Glutamatergic neuron (in vitro differentiated cells): Measurements from ENCODE around the gene TRPM8. TPM values are rescaled to one million over a fixed set of nuclear protein-coding genes. Genes with fewer than 3 reads are reported as not detected.

Source experiments
- DNase-seq: peaks from one replicate; pipeline ENCODE4 v3.0.0; 2022
- H3K27ac Mint-ChIP-seq: one replicate; pipeline ENCODE4 v1.8.0; 2020; ENCODE audit warnings: mild to moderate bottlenecking, mixed read lengths, inconsistent platforms; ENCODE audit not compliant: unreplicated experiment
- H3K27me3 Mint-ChIP-seq: one replicate; pipeline ENCODE4 v1.8.0; 2020; ENCODE audit warnings: mild to moderate bottlenecking, moderate library complexity, mixed read lengths, inconsistent platforms; ENCODE audit not compliant: unreplicated experiment
- H3K36me3 Mint-ChIP-seq: one replicate; pipeline ENCODE4 v1.8.0; 2020; ENCODE audit warnings: mild to moderate bottlenecking, mixed read lengths, inconsistent platforms; ENCODE audit not compliant: unreplicated experiment
- H3K4me1 Mint-ChIP-seq: one replicate; pipeline ENCODE4 v1.8.0; 2020; ENCODE audit warnings: mild to moderate bottlenecking, low read depth, mixed read lengths, inconsistent platforms; ENCODE audit not compliant: unreplicated experiment
- H3K4me3 Mint-ChIP-seq: one replicate; pipeline ENCODE4 v1.8.0; 2020; ENCODE audit warnings: mild to moderate bottlenecking, mixed read lengths, inconsistent platforms; ENCODE audit not compliant: unreplicated experiment
- H3K9me3 Mint-ChIP-seq: one replicate; pipeline ENCODE4 v1.8.0; 2020; ENCODE audit warnings: mild to moderate bottlenecking, moderate library complexity, mixed read lengths, inconsistent platforms; ENCODE audit not compliant: unreplicated experiment
- CTCF ChIP-seq: fragments of 200-600 bp; sonication (generic); IDR thresholded peaks from one replicate; pipeline ENCODE4 v1.5.0; 2021; ENCODE audit not compliant: partially characterized antibody, unreplicated experiment
- total RNA-seq: library from RNA; stranded (reverse); fragmentation: NEBNext Ultra II Directional; extraction: Animal tissue kit (Norgen Biotek cat#: 25700); gene quantifications from one replicate; pipeline ENCODE4 v1.2.1, GENCODE V29; 2021; ENCODE audit not compliant: unreplicated experiment

The TRPM8 gene
- total RNA-seq, 1 donor from 2014 or later, result not detected

GRCh38 chr2:233974530-233975071 is 57.4 kb downstream of the TRPM8 start:
- peaks cover 8% of the 10 kb centered on the region for H3K36me3 Mint-ChIP-seq
- peaks cover 6% of the 10 kb centered on the region for H3K9me3 Mint-ChIP-seq
- no peak overlapping the region for H3K4me3 Mint-ChIP-seq
- no peaks in the 10 kb centered on the region for H3K27me3 Mint-ChIP-seq
- TF ChIP-seq CTCF, result no peak
- H3K27ac Mint-ChIP-seq, result no peak overlapping the region
- H3K4me1 Mint-ChIP-seq, result peaks cover 5% of the 10 kb centered on the region
- DNase-seq, result no peak

- TF ChIP-seq CTCF, result no peak
- Mint-ChIP-seq H3K4me3 (no peak overlapping the region), H3K9me3 (peaks cover 6% of the 10 kb centered on the region), H3K27me3 (peaks cover under 1% of the 10 kb centered on the region), H3K4me1 (peaks cover 7% of the 10 kb centered on the region), H3K27ac (no peak overlapping the region), H3K36me3 (peaks cover 6% of the 10 kb centered on the region)
- DNase-seq, result no peak
Measured at GRCh38 chr2:233976087-233976486, 58.9 kb downstream of the TRPM8 start.

- Mint-ChIP-seq H3K4me1 (peaks cover 12% of the 10 kb centered on the region), H3K9me3 (peaks cover 5% of the 10 kb centered on the region), H3K4me3 (no peak overlapping the region), H3K36me3 (no peaks in the 10 kb centered on the region), H3K27ac (no peak overlapping the region), H3K27me3 (peaks cover 3% of the 10 kb centered on the region)
- TF ChIP-seq CTCF, result peak; percentile 16
- DNase-seq, result no peak
Measured at GRCh38 chr2:233976690-233977294, 59.6 kb downstream of the TRPM8 start.

GRCh38 chr2:233977296-233977837 is 60.2 kb downstream of the TRPM8 start:
- no peak overlapping the region for H3K27ac Mint-ChIP-seq
- H3K4me1 Mint-ChIP-seq, result peaks cover 12% of the 10 kb centered on the region
- no peak overlapping the region for H3K4me3 Mint-ChIP-seq
- DNase-seq, result no peak
- H3K27me3 Mint-ChIP-seq, result peaks cover 3% of the 10 kb centered on the region
- no peak for TF ChIP-seq CTCF
- peaks cover 5% of the 10 kb centered on the region for H3K9me3 Mint-ChIP-seq
- H3K36me3 Mint-ChIP-seq, result no peaks in the 10 kb centered on the region

GRCh38 chr2:233979748-233980147 is 62.6 kb downstream of the TRPM8 start:
- no peak for TF ChIP-seq CTCF
- H3K4me1 Mint-ChIP-seq, result peaks cover 12% of the 10 kb centered on the region
- peaks cover 13% of the 10 kb centered on the region for H3K9me3 Mint-ChIP-seq
- H3K27me3 Mint-ChIP-seq, result peaks cover 3% of the 10 kb centered on the region
- no peak overlapping the region for H3K4me3 Mint-ChIP-seq
- no peak for DNase-seq
- peaks cover 9% of the 10 kb centered on the region for H3K36me3 Mint-ChIP-seq
- no peak overlapping the region for H3K27ac Mint-ChIP-seq
